Parathyroid adenoma (tissue), 2 donors: ENCODE measurements around the gene AKNA.

Experiments
- H2AFZ ChIP-seq: fragments of 300-600 bp; sonication (generic); one replicate; pipeline ENCODE4 v1.7.0; 2017; ENCODE audit warnings: antibody characterized with exemption, mild to moderate bottlenecking
- H3K27ac ChIP-seq: fragments of 300-600 bp; sonication (generic); one replicate; pipeline ENCODE4 v1.7.0; 2017
- H3K27me3 ChIP-seq: fragments of 300-600 bp; sonication (generic); one replicate; pipeline ENCODE4 v1.7.0; 2017; ENCODE audit warnings: low read length; ENCODE audit not compliant: control insufficient read depth, insufficient read depth
- H3K36me3 ChIP-seq: fragments of 300-600 bp; sonication (generic); one replicate; pipeline ENCODE4 v1.7.0; 2017; ENCODE audit warnings: low read length; ENCODE audit not compliant: control insufficient read depth, insufficient read depth
- H3K4me1 ChIP-seq: fragments of 300-600 bp; sonication (generic); one replicate; pipeline ENCODE4 v1.7.0; 2017; ENCODE audit warnings: control low read depth
- H3K4me2 ChIP-seq: fragments of 300-600 bp; sonication (generic); one replicate; pipeline ENCODE4 v1.7.0; 2017; ENCODE audit warnings: low read length
- H3K4me3 ChIP-seq: fragments of 300-600 bp; sonication (generic); one replicate; pipeline ENCODE4 v1.7.0; 2017; ENCODE audit warnings: low read depth, low read length
- H3K79me2 ChIP-seq: fragments of 300-600 bp; sonication (generic); one replicate; pipeline ENCODE4 v1.7.0; 2017; ENCODE audit warnings: control low read depth
- H3K9ac ChIP-seq: fragments of 300-600 bp; sonication (generic); one replicate; pipeline ENCODE4 v1.7.0; 2017; ENCODE audit warnings: mild to moderate bottlenecking
- H3K9me3 ChIP-seq: fragments of 300-600 bp; sonication (generic); one replicate; pipeline ENCODE4 v1.7.0; 2017; ENCODE audit warnings: low read length; ENCODE audit not compliant: control insufficient read depth
- TF ChIP-seq, protein P1 (sequence below): fragments of 300-600 bp; sonication (generic); IDR thresholded peaks from one replicate; pipeline ENCODE4 v1.7.0; 2017; ENCODE audit warnings: antibody characterized with exemption, mild to moderate bottlenecking
- donor health status: primary hyperparathyroidism.

Gene AKNA

GRCh38 chr9:114366334-114367128 is 21.3 kb downstream of the AKNA start:
- H3K27ac ChIP-seq: no peak overlapping the region
- no peak overlapping the region for H3K9ac ChIP-seq
- H3K9me3 ChIP-seq: no peaks in the 10 kb centered on the region
- peaks cover 3% of the 10 kb centered on the region for H3K4me1 ChIP-seq
- H3K79me2 ChIP-seq: no peaks in the 10 kb centered on the region
- no peaks in the 10 kb centered on the region for H3K27me3 ChIP-seq
- H2AFZ ChIP-seq: no peak overlapping the region
- TF ChIP-seq, protein P1, sequence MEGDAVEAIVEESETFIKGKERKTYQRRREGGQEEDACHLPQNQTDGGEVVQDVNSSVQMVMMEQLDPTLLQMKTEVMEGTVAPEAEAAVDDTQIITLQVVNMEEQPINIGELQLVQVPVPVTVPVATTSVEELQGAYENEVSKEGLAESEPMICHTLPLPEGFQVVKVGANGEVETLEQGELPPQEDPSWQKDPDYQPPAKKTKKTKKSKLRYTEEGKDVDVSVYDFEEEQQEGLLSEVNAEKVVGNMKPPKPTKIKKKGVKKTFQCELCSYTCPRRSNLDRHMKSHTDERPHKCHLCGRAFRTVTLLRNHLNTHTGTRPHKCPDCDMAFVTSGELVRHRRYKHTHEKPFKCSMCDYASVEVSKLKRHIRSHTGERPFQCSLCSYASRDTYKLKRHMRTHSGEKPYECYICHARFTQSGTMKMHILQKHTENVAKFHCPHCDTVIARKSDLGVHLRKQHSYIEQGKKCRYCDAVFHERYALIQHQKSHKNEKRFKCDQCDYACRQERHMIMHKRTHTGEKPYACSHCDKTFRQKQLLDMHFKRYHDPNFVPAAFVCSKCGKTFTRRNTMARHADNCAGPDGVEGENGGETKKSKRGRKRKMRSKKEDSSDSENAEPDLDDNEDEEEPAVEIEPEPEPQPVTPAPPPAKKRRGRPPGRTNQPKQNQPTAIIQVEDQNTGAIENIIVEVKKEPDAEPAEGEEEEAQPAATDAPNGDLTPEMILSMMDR: no peak
- H3K36me3 ChIP-seq: no peaks in the 10 kb centered on the region
- no peak overlapping the region for H3K4me3 ChIP-seq
- no peak overlapping the region for H3K4me2 ChIP-seq

- H3K79me2 ChIP-seq: no peaks in the 10 kb centered on the region
- no peak overlapping the region for H3K4me3 ChIP-seq
- H3K9me3 ChIP-seq: no peaks in the 10 kb centered on the region
- H3K36me3 ChIP-seq: no peaks in the 10 kb centered on the region
- H3K4me2 ChIP-seq: no peak overlapping the region
- H2AFZ ChIP-seq: no peak overlapping the region
- H3K9ac ChIP-seq: no peak overlapping the region
- no peak overlapping the region for H3K27ac ChIP-seq
- H3K27me3 ChIP-seq: no peaks in the 10 kb centered on the region
- TF ChIP-seq, protein P1: no peak
- peaks cover 3% of the 10 kb centered on the region for H3K4me1 ChIP-seq
Observed at GRCh38 chr9:114365194-114365593, 22.6 kb downstream of the AKNA start.

- Histone ChIP-seq H2AFZ (no peak overlapping the region), H3K79me2 (no peaks in the 10 kb centered on the region), H3K4me2 (no peak overlapping the region), H3K36me3 (no peaks in the 10 kb centered on the region), H3K27ac (no peak overlapping the region), H3K9me3 (no peaks in the 10 kb centered on the region), H3K4me1 (peaks cover 3% of the 10 kb centered on the region), H3K9ac (no peak overlapping the region), H3K27me3 (no peaks in the 10 kb centered on the region), H3K4me3 (no peak overlapping the region)
- TF ChIP-seq, protein P1: no peak
Observed at GRCh38 chr9:114364134-114365041, 23.4 kb downstream of the AKNA start.

DNA sequence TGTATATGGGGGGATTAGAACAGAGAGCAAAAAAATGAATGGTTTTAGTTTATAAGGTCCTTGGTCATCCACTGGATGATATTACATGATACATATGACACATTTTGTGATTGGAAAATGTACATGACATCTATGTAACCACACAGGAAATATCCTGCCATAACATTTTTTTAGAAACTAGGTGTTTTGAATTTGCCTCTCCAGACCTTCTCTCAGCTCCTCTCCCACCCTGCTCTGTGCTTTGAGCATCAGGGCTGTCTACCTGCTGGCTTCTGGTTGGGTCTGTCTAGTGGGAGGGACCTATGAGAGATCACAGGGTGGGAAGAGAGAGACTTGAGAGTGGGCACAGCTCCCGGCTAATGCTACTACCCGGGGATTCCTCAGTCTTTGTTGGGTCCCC is 24.4 kb downstream of the AKNA start:
- Histone ChIP-seq H2AFZ (no peak overlapping the region), H3K4me3 (no peak overlapping the region), H3K4me2 (no peak overlapping the region), H3K9me3 (no peaks in the 10 kb centered on the region), H3K36me3 (no peaks in the 10 kb centered on the region), H3K27me3 (no peaks in the 10 kb centered on the region), H3K79me2 (no peaks in the 10 kb centered on the region), H3K27ac (no peak overlapping the region), H3K4me1 (peaks cover 3% of the 10 kb centered on the region), H3K9ac (no peak overlapping the region)
- TF ChIP-seq, protein P1: no peak
